Right ventricle myocardium superior (tissue), 1 donor: ENCODE measurements around the gene IGF2. TPM values are rescaled to one million over a fixed set of nuclear protein-coding genes. Genes with fewer than 3 reads are reported as not detected.

Experiments
- ATAC-seq: fragments of 200-7000 bp; cut with Tn5 transposase; one replicate; pipeline ENCODE4 v1.9.1; 2020; ENCODE audit warnings: mild to moderate bottlenecking; ENCODE audit not compliant: poor library complexity
- DNase-seq: peaks from one replicate; pipeline ENCODE4 v3.0.0-alpha.2; 2020
- intact Hi-C: fragments of 100-400 bp; cut with DNase I; formaldehyde crosslinking; loops from one replicate; pipeline ENCODE4 v1.11.2; 2022
- total RNA-seq: library from RNA; stranded (reverse); fragmentation: NEBNext Ultra II Directional; extraction: Animal tissue kit (Norgen Biotek cat#: 25700); gene quantifications from one replicate; pipeline ENCODE4 v1.2.1, GENCODE V29; 2021
- donor health status: DM: no; HTN: yes; CAD: no; lungs with severe emphysema.

IGF2 gene
- total RNA-seq, 1 donor from 2014 or later, result 79.9 TPM

- intact Hi-C loops, result loop anchor here (10.0 kb wide), 1 partner anchor 258 kb away; no protein-coding TSS in a partner anchor
- DNase-seq (peak; percentile 5), ATAC-seq (no peak)
These were observed 3.1 kb upstream of the IGF2 start for GRCh38 chr11:2142300-2142759.

GRCh38 chr11:2140411-2141400 is 1.5 kb upstream of the IGF2 start:
- DNase-seq, result peak; percentile 29
- ATAC-seq, result no peak
- intact Hi-C loops, result loop anchor here (10.0 kb wide), 1 partner anchor 256 kb away; no protein-coding TSS in a partner anchor

GRCh38 chr11:2139621-2140337 is 590 bp upstream of the IGF2 start:
- DNase-seq (peak; percentile 35), ATAC-seq (no peak)
- intact Hi-C loops, result loop anchor here (10.0 kb wide), 1 partner anchor 255 kb away; no protein-coding TSS in a partner anchor

- DNase-seq (peak; percentile 37), ATAC-seq (no peak)
- intact Hi-C loops, result no loop called here
These were observed 612 bp downstream of the IGF2 start for GRCh38 chr11:2138431-2139122.

GRCh38 chr11:2138068-2138430 is 1.1 kb downstream of the IGF2 start:
- DNase-seq (peak; percentile 43), ATAC-seq (peak; percentile 25)
- intact Hi-C loops, result no loop called here

- peak; percentile 82 for ATAC-seq
- intact Hi-C loops, result no loop called here
- DNase-seq, result peak; percentile 79
These were observed 1.8 kb downstream of the IGF2 start for GRCh38 chr11:2137202-2138067.

GRCh38 chr11:2136952-2137201 is 2.3 kb downstream of the IGF2 start:
- intact Hi-C loops, result no loop called here
- DNase-seq, result no peak
- ATAC-seq, result no peak

- intact Hi-C loops, result no loop called here
- DNase-seq (peak; percentile 36), ATAC-seq (no peak)
These were observed 2.8 kb downstream of the IGF2 start for GRCh38 chr11:2136209-2136951.

GRCh38 chr11:2135648-2136201 is 3.5 kb downstream of the IGF2 start:
- intact Hi-C loops, result no loop called here
- ATAC-seq, result no peak
- peak; percentile 40 for DNase-seq

GRCh38 chr11:2135018-2135569 is 4.1 kb downstream of the IGF2 start:
- intact Hi-C loops, result no loop called here
- DNase-seq (peak; percentile 28), ATAC-seq (no peak)

GRCh38 chr11:2134022-2135010 is 4.9 kb downstream of the IGF2 start:
- DNase-seq, result peak; percentile 27
- intact Hi-C loops, result no loop called here
- ATAC-seq, result no peak

- DNase-seq, result peak; percentile 24
These were observed 5.8 kb downstream of the IGF2 start for GRCh38 chr11:2133241-2134021.

GRCh38 chr11:2132874-2133240 is 6.3 kb downstream of the IGF2 start:
- no peak for ATAC-seq
- peak; percentile 27 for DNase-seq
- intact Hi-C loops, result no loop called here

More at GRCh38 chr11:2133241-2134021, 5.8 kb downstream of the IGF2 start:
- intact Hi-C loops, result no loop called here
- no peak for ATAC-seq

GRCh38 chr11:2132246-2132645 is 6.9 kb downstream of the IGF2 start:
- DNase-seq (no peak), ATAC-seq (no peak)
- intact Hi-C loops, result no loop called here
